ENCODE measurements around the gene PER3.

PER3 gene

DNA sequence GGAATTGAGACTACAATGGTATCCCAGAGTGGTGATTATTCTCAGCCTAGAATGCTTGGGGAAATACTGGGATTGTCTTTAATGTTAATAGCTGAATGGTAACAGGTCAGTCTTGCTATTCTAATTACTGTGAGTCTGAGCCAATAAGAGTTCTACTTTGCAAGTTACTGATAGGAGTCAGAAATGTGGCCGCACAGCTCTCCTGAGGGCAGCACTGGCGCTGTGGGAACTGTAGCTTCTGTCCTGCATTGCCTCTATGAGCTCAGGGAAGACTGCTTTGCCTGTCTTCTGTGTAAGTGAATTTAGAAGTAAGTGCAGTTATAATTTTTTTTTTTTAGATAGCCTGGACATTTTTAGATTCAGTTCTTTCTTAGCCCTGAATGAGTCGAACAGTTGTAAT lies 23.0 kb upstream of the PER3 start:
- Histone ChIP-seq H2AFZ (ENCODE audit: low read depth, low read length) (no peak overlapping the region), H3K4me1 (ENCODE audit: insufficient read depth, low read length) (peaks cover under 1% of the 10 kb centered on the region), H3K36me3 (ENCODE audit: insufficient read depth, low read length) (peaks cover 2% of the 10 kb centered on the region), H3K9me3 (ENCODE audit: low read length) (no peaks in the 10 kb centered on the region), H3K27me3 (ENCODE audit: insufficient read depth, low read length) (no peaks in the 10 kb centered on the region), H3K4me3 (ENCODE audit: low read length) (no peak overlapping the region)

DNA sequence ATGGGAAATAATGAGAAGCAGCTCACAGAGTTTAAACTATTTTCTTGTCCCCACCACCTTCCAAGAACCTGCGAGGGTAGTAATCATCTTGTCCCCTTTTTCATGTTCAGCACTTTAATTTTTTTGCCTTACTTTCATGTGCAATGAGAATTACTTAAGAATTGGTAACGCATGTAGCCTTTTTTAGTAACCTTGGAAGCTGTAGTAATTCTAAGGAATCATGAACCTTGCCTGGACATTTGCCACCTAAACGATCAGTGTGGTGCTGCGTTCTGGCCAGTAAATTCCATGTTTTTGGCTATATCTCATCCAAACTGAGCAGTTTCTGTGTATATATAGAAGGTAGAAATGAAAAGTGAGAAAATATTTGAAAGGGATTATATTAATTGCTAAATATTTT lies 16.9 kb upstream of the PER3 start:
- Histone ChIP-seq H3K27me3 (ENCODE audit: insufficient read depth, low read length) (no peaks in the 10 kb centered on the region), H3K4me1 (ENCODE audit: insufficient read depth, low read length) (peaks cover 18% of the 10 kb centered on the region), H3K36me3 (ENCODE audit: insufficient read depth, low read length) (peaks cover 5% of the 10 kb centered on the region), H3K4me3 (ENCODE audit: low read length) (no peak overlapping the region), H3K9me3 (ENCODE audit: low read length) (no peaks in the 10 kb centered on the region), H2AFZ (ENCODE audit: low read depth, low read length) (no peak overlapping the region)

GRCh38 chr1:7768583-7768982 lies 15.5 kb upstream of the PER3 start:
- Histone ChIP-seq H3K4me1 (ENCODE audit: insufficient read depth, low read length) (peaks cover 25% of the 10 kb centered on the region), H3K4me3 (ENCODE audit: low read length) (no peak overlapping the region), H3K27me3 (ENCODE audit: insufficient read depth, low read length) (no peaks in the 10 kb centered on the region), H3K9me3 (ENCODE audit: low read length) (no peaks in the 10 kb centered on the region), H3K36me3 (ENCODE audit: insufficient read depth, low read length) (peaks cover 13% of the 10 kb centered on the region), H2AFZ (ENCODE audit: low read depth, low read length) (no peak overlapping the region)

- H3K9me3 ChIP-seq (ENCODE audit: low read length) = peaks cover 2% of the 10 kb centered on the region
- H2AFZ ChIP-seq (ENCODE audit: low read depth, low read length) = no peak overlapping the region
- H3K27me3 ChIP-seq (ENCODE audit: insufficient read depth, low read length) = no peaks in the 10 kb centered on the region
- peaks cover 26% of the 10 kb centered on the region for H3K36me3 ChIP-seq (ENCODE audit: insufficient read depth, low read length)
- no peak overlapping the region for H3K4me3 ChIP-seq (ENCODE audit: low read length)
- peaks cover 25% of the 10 kb centered on the region for H3K4me1 ChIP-seq (ENCODE audit: insufficient read depth, low read length)
Observed at GRCh38 chr1:7769673-7770412, 14.2 kb upstream of the PER3 start.

- Histone ChIP-seq H3K36me3 (ENCODE audit: insufficient read depth, low read length) (peaks cover 29% of the 10 kb centered on the region), H3K4me1 (ENCODE audit: insufficient read depth, low read length) (peaks cover 25% of the 10 kb centered on the region), H3K4me3 (ENCODE audit: low read length) (peak overlapping the region; percentile 92), H3K27me3 (ENCODE audit: insufficient read depth, low read length) (no peaks in the 10 kb centered on the region), H2AFZ (ENCODE audit: low read depth, low read length) (peak overlapping the region; percentile 77), H3K9me3 (ENCODE audit: low read length) (peaks cover 2% of the 10 kb centered on the region)
Observed at GRCh38 chr1:7770669-7770996, 13.5 kb upstream of the PER3 start.

- Histone ChIP-seq H3K27me3 (ENCODE audit: insufficient read depth, low read length) (no peaks in the 10 kb centered on the region), H3K4me3 (ENCODE audit: low read length) (peak within 1 kb of the TSS; percentile 92), H3K9me3 (ENCODE audit: low read length) (peaks cover 2% of the 10 kb centered on the region), H3K36me3 (ENCODE audit: insufficient read depth, low read length) (peaks cover 34% of the 10 kb centered on the region), H3K4me1 (ENCODE audit: insufficient read depth, low read length) (peaks cover 24% of the 10 kb centered on the region), H2AFZ (ENCODE audit: low read depth, low read length) (peak within 1 kb of the TSS; percentile 77)
Observed at GRCh38 chr1:7770997-7771822, 12.9 kb upstream of the PER3 start, which contains the start of gene VAMP3. VAMP3 (plus strand) TSS chr1:7771296; CDS start chr1:7771384, 88 bp downstream.

- Histone ChIP-seq H3K4me3 (ENCODE audit: low read length) (peak overlapping the region; percentile 92), H2AFZ (ENCODE audit: low read depth, low read length) (no peak overlapping the region), H3K36me3 (ENCODE audit: insufficient read depth, low read length) (peaks cover 29% of the 10 kb centered on the region), H3K27me3 (ENCODE audit: insufficient read depth, low read length) (no peaks in the 10 kb centered on the region), H3K4me1 (ENCODE audit: insufficient read depth, low read length) (peaks cover 21% of the 10 kb centered on the region), H3K9me3 (ENCODE audit: low read length) (peaks cover 2% of the 10 kb centered on the region)
Observed at GRCh38 chr1:7771823-7772299, 12.2 kb upstream of the PER3 start.

DNA sequence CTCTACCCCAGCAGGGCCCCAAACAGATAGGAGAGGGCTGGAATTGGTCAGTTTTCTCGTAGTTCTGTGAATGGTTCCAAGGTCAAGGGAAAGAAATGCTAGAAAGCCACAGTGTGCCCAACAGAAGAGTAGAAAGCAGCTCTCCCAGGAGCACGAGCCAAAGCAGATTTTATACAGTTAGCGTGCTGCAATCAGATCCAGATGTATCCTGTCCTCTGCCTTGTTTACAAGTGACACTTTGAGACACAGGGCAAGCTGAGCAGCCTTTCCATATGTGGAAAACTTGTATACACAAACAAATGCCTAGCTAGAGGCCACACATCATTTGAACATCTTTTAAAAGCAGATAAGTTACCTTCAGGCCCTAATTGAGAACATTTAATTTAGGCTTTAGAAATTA lies 6.5 kb upstream of the PER3 start:
- Histone ChIP-seq H3K27me3 (ENCODE audit: insufficient read depth, low read length) (no peaks in the 10 kb centered on the region), H3K4me1 (ENCODE audit: insufficient read depth, low read length) (peaks cover 4% of the 10 kb centered on the region), H3K36me3 (ENCODE audit: insufficient read depth, low read length) (peaks cover 71% of the 10 kb centered on the region), H3K9me3 (ENCODE audit: low read length) (peaks cover 2% of the 10 kb centered on the region), H2AFZ (ENCODE audit: low read depth, low read length) (no peak overlapping the region), H3K4me3 (ENCODE audit: low read length) (no peak overlapping the region)

DNA sequence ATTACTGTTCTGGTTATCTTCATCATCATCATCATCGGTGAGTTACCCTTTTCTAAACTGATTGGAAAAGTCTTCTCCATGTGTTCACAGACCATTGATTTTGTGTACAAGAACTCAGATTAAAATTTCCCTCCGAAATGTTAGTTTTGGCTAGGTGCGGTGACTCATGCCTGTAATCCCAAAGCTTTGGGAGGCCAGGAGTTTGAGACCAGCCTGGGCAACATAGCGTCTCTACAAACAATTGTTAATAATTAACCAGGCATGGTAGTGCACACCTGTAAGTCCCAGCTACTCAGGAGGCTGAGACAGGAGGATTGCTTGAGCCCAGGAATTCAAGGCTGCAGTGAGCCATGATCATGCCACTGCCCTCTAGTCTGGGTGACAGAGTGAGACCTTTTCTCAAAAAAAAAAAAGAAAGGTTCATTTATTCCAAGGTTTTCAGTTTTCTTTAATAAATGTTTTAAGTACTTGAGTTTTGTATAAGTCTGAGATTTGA lies 5.9 kb upstream of the PER3 start:
- Histone ChIP-seq H3K36me3 (ENCODE audit: insufficient read depth, low read length) (peaks cover 67% of the 10 kb centered on the region), H2AFZ (ENCODE audit: low read depth, low read length) (no peak overlapping the region), H3K27me3 (ENCODE audit: insufficient read depth, low read length) (no peaks in the 10 kb centered on the region), H3K4me3 (ENCODE audit: low read length) (no peak overlapping the region), H3K9me3 (ENCODE audit: low read length) (peaks cover 2% of the 10 kb centered on the region), H3K4me1 (ENCODE audit: insufficient read depth, low read length) (no peaks in the 10 kb centered on the region)

DNA sequence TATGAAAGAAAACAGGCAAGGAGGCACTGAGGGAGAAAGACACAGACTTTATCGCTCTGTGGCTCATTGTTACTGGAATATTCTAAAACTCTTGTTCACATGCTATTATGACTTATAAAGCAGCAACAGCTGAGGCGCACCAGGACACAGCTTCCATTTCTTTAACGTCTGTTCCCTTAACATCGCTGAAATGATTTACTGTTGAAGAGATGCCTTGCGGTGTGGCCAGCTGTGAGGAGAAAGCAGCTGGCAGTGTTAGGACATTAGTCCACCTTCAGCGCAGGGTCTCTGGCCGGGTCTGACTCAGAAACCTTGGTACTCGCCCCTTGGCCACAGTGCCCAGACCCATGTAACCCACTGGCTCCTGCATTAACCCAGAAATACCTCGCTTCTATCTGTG lies 3.1 kb upstream of the PER3 start:
- Histone ChIP-seq H2AFZ (ENCODE audit: low read depth, low read length) (no peak overlapping the region), H3K9me3 (ENCODE audit: low read length) (no peaks in the 10 kb centered on the region), H3K4me1 (ENCODE audit: insufficient read depth, low read length) (no peaks in the 10 kb centered on the region), H3K36me3 (ENCODE audit: insufficient read depth, low read length) (peaks cover 44% of the 10 kb centered on the region), H3K27me3 (ENCODE audit: insufficient read depth, low read length) (no peaks in the 10 kb centered on the region), H3K4me3 (ENCODE audit: low read length) (no peak overlapping the region)

- Histone ChIP-seq H2AFZ (ENCODE audit: low read depth, low read length) (no peak overlapping the region), H3K9me3 (ENCODE audit: low read length) (no peaks in the 10 kb centered on the region), H3K4me1 (ENCODE audit: insufficient read depth, low read length) (no peaks in the 10 kb centered on the region), H3K36me3 (ENCODE audit: insufficient read depth, low read length) (peaks cover 43% of the 10 kb centered on the region), H3K27me3 (ENCODE audit: insufficient read depth, low read length) (no peaks in the 10 kb centered on the region), H3K4me3 (ENCODE audit: low read length) (no peak overlapping the region)
Observed at GRCh38 chr1:7781501-7781900, 2.6 kb upstream of the PER3 start.

- H3K4me1 ChIP-seq (ENCODE audit: insufficient read depth, low read length) = no peaks in the 10 kb centered on the region
- no peaks in the 10 kb centered on the region for H3K27me3 ChIP-seq (ENCODE audit: insufficient read depth, low read length)
- H3K4me3 ChIP-seq (ENCODE audit: low read length) = no peak overlapping the region
- H3K36me3 ChIP-seq (ENCODE audit: insufficient read depth, low read length) = peaks cover 40% of the 10 kb centered on the region
- no peaks in the 10 kb centered on the region for H3K9me3 ChIP-seq (ENCODE audit: low read length)
- H2AFZ ChIP-seq (ENCODE audit: low read depth, low read length) = no peak overlapping the region
Observed at GRCh38 chr1:7781923-7782495, 2.1 kb upstream of the PER3 start.

- no peaks in the 10 kb centered on the region for H3K9me3 ChIP-seq (ENCODE audit: low read length)
- peak overlapping the region; percentile 55 for H2AFZ ChIP-seq (ENCODE audit: low read depth, low read length)
- H3K27me3 ChIP-seq (ENCODE audit: insufficient read depth, low read length) = no peaks in the 10 kb centered on the region
- no peaks in the 10 kb centered on the region for H3K4me1 ChIP-seq (ENCODE audit: insufficient read depth, low read length)
- H3K4me3 ChIP-seq (ENCODE audit: low read length) = peak overlapping the region; percentile 47
- peaks cover 30% of the 10 kb centered on the region for H3K36me3 ChIP-seq (ENCODE audit: insufficient read depth, low read length)
Observed at GRCh38 chr1:7783178-7783711, 846 bp upstream of the PER3 start.

Data from neuron (in vitro differentiated cells).